T47D (cell line): ENCODE data around the gene PIK3R1.

Experiments used
- DNase-seq, 2 experiments: peaks; one replicate each; pipeline versions ENCODE4 v3.0.0 to v3.0.0-alpha.2; 2011 to 2012; ENCODE audit warnings: low read depth in 1 of 2, low spot score in 1 of 2
- JUND ChIP-seq: IDR thresholded peaks from 2 replicates; pipeline ENCODE4 v1.6.1; 2012; ENCODE audit warnings: low read depth
- in situ Hi-C: cut with HindIII; loops from 2 replicates; pipeline ENCODE4 v1.10.0; 2016; ENCODE audit warnings: low sequenced_read_pairs, low pct_unique_long_range_greater_than_20kb

The PIK3R1 gene

GRCh38 chr5:68329554-68330255 is 114.1 kb downstream of the PIK3R1 start:
- no peak for DNase-seq
- TF ChIP-seq JUND: no peak
- in situ Hi-C loops: no loop called here

GRCh38 chr5:68330574-68330973 is 115.0 kb downstream of the PIK3R1 start:
- no peak for DNase-seq
- in situ Hi-C loops: no loop called here
- no peak for TF ChIP-seq JUND

DNA sequence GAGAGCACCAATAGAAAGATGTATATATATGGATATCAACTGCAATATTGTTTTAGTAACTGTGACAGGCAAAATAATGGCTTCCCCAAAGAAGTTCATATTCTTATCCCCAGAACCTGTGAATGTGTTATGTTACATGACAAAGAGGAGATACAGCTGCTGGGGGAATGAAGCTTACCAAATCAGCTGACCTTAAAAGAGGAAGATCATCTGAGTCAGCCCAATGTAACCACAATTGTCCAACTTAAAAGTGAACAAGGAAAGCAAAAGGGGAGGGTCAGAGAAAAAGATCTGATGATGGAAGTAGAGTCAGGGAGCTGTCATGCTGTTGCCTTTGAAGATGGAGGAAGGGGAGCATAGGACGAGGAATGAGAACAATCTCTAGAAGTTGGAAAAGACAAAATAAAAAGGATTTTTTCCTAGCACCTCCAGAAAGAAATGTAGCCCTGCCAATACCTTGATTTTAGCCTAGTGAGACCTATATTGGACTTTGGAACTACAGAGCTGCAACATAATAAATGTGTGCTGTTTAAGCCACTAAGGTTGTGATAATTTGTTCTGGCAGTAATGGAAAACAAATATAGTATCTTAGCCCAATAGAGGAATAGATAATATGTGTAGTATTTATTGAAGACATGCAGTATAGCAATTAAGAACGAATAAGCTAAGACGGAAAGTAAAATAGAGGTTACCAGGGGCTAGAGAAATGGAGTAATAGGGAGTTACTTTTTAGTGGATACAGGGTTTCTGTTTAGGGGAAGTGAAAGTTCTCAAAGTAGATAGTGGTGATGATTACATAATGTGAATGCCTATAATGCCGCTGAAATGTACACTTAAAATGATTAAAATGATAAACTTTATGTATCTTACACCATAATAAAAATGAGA is 115.9 kb downstream of the PIK3R1 start:
- DNase-seq: no peak
- in situ Hi-C loops: no loop called here
- TF ChIP-seq JUND: no peak

GRCh38 chr5:68332080-68332451 is 116.5 kb downstream of the PIK3R1 start:
- TF ChIP-seq JUND: no peak
- DNase-seq: no peak
- in situ Hi-C loops: no loop called here

GRCh38 chr5:68332556-68332955 is 117.0 kb downstream of the PIK3R1 start:
- DNase-seq: no peak
- in situ Hi-C loops: no loop called here
- TF ChIP-seq JUND: no peak

DNA sequence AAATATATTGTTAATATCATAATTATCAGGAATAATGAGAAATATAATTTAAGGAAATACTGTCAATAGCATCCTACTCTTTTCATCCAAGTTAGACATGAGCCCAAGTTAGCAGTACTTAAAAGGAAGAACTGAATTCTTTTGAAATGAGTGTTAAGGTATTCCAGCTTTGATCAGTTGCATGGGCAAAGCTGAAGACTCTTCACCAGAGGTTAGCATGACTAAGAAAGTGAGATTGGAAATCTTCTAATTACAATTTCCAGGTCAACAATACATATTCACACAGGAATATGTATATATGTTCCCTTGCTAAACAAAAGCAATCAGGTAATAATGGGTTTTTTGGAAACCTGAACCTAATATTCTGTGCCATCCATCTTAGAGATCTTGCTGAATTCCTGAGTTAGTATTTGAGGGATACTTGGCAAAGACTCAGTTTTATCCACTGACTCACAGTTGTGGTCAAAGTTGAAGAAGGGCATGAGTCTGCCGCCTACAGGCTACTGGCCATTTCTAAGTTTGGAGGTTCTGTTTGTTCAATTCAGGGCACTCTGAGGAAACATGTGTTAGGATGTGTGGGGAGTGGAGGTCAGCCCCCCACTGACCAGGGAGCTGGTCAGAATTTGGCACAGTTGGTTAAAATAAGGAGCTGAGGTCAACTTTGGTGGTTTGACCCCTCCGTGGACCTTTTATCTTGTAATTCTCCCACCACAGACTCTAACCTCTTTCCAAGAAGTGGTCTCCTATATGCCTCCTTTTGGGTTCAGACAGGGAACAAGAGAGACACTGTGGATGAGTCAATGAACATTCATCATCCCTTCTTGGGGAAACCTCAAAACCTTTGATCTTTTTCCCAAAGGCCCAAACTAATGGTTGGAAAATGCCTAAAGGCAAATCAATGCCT is 118.3 kb downstream of the PIK3R1 start:
- TF ChIP-seq JUND: no peak
- in situ Hi-C loops: no loop called here
- DNase-seq: peak in 1 of 2 experiments; percentile 7

- in situ Hi-C loops: no loop called here
- DNase-seq: no peak
- no peak for TF ChIP-seq JUND
Measured at GRCh38 chr5:68334553-68334886, 119.0 kb downstream of the PIK3R1 start.

DNA sequence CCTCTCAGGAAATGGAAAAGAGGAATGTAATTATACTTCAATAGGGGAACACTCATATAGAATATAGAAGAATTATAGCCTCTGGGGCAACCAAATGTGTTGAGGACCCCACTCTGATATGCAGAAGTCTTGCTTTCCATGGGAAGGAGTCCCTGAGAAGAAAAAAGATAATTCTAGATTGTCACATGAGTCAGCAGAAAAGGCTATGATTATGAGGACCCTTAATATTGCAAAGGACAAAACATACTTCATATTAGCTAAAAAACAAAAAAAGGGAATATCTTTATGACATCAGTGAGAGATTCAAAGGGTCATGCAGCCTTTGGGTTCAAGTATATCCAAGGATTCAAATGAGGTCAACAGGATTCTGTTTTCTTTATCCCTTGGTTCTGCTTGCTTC is 119.5 kb downstream of the PIK3R1 start:
- in situ Hi-C loops: no loop called here
- no peak for TF ChIP-seq JUND
- no peak for DNase-seq

DNA sequence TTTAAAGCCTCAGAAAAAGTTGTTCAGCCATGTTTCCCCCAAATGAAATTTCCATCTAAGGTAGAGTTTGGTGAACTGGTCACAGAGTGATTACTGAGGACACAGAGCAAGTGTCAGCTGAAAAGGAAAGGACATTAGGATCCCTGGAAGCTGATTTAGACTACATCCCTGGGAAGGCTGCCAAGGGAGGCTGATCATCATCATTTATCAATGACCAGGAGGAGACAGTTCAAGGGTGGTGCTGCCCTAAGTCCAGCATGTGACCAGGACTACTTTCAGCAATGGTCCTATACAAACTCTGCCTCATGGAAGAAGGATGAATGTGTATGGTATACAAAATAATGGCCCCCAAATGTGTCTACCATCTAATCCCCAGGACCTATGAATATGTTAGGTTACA is 120.6 kb downstream of the PIK3R1 start:
- no peak for TF ChIP-seq JUND
- no peak for DNase-seq
- in situ Hi-C loops: no loop called here

GRCh38 chr5:68337235-68337634 is 121.7 kb downstream of the PIK3R1 start:
- DNase-seq: no peak
- no peak for TF ChIP-seq JUND
- in situ Hi-C loops: no loop called here

- DNase-seq: no peak
- in situ Hi-C loops: no loop called here
- TF ChIP-seq JUND: no peak
Measured at GRCh38 chr5:68339921-68340321, 124.4 kb downstream of the PIK3R1 start.

DNA sequence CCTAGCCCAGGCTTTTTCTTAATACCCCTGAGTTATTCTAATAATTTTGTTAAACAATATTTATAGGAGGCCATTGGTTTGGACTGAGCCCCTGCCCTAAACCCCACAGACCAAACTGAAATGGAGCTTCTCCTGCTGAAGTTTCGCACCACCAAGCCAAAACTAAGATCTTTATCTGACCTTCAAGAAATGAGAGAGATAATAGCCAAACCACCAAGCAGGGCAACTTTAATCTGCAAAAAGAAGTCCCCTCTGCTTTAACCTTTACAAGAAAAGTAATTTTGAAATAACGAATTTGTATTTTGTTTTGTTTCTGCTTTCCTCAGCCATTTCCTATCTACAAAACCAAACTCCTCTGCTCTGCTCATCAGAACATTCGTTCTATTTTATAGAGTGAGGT is 125.5 kb downstream of the PIK3R1 start:
- no peak for TF ChIP-seq JUND
- in situ Hi-C loops: no loop called here

More for the DNA sequence above, 125.5 kb downstream of the PIK3R1 start:
- no peak for DNase-seq
